ENCODE results near the gene PGAM4. TPM values are rescaled to one million over a fixed set of nuclear protein-coding genes. Genes with fewer than 3 reads are reported as not detected.
"Not testable (repeated sequence)": the region's sequence is repeated elsewhere in the genome, so short reads cannot be mapped to it uniquely, and the experiment has no call there.

The PGAM4 gene
- total RNA-seq, 1 experiment from 2014 or later: not detected

GRCh38 chrX:77925764-77926163 is 43.7 kb downstream of the PGAM4 start:
- DNase-seq (ENCODE audit: low read depth): no peak

GRCh38 chrX:77924320-77924859 is 45.0 kb downstream of the PGAM4 start:
- DNase-seq (ENCODE audit: low read depth): no peak

GRCh38 chrX:77922787-77923186 is 46.7 kb downstream of the PGAM4 start:
- DNase-seq (ENCODE audit: low read depth): no peak

GRCh38 chrX:77919370-77919769 is 50.1 kb downstream of the PGAM4 start:
- DNase-seq (ENCODE audit: low read depth): not testable (repeated sequence)

- DNase-seq (ENCODE audit: low read depth): no peak
Measured at GRCh38 chrX:77918568-77918967, 50.9 kb downstream of the PGAM4 start.

Other genes with a start within 250 kb of the PGAM4 start
- gene ATRX, start 183.4 kb downstream of the PGAM4 start, total RNA-seq (2014; rRNA removed): 43.3 and 48.9 TPM in 2 replicates
- gene MAGT1, start 74.2 kb downstream of the PGAM4 start, total RNA-seq (2014; rRNA removed): 53.3 and 60.7 TPM in 2 replicates
- 205 and 232 TPM in 2 replicates for gene COX7B, start 70.2 kb downstream of the PGAM4 start, total RNA-seq (2014; rRNA removed)
- 6.7 and 7.2 TPM in 2 replicates for gene ATP7A, start 58.9 kb downstream of the PGAM4 start, total RNA-seq (2014; rRNA removed)
- 768 and 779 TPM in 2 replicates for gene PGK1, start 134.6 kb upstream of the PGAM4 start, total RNA-seq (2014; rRNA removed)
- 27.6 and 40.6 TPM in 2 replicates for gene TAF9B, start 170.0 kb upstream of the PGAM4 start, total RNA-seq (2014; rRNA removed)

Data from LHCN-M2 (cell line).